Jurkat, Clone E6-1 (cell line): ENCODE measurements around the gene FRMD1.

Experiments used
- DNase-seq: peaks from one replicate; pipeline ENCODE4 v3.0.0-alpha.2; 2011; ENCODE audit warnings: low read depth, low spot score
- H3K4me3 ChIP-seq: 2 replicates; pipeline ENCODE4 v1.5.1; 2011; ENCODE audit warnings: mild to moderate bottlenecking, low read length, control low read depth, moderate library complexity

The FRMD1 gene

GRCh38 chr6:168037242-168037641, 41.8 kb downstream of the FRMD1 start:
- no peak overlapping the region for H3K4me3 ChIP-seq
- DNase-seq, result no peak

- H3K4me3 ChIP-seq, result no peak overlapping the region
- DNase-seq, result no peak
These were observed 43.1 kb downstream of the FRMD1 start for GRCh38 chr6:168035661-168036545.

GRCh38 chr6:168035098-168035660, 43.8 kb downstream of the FRMD1 start:
- no peak overlapping the region for H3K4me3 ChIP-seq
- DNase-seq, result no peak

- no peak overlapping the region for H3K4me3 ChIP-seq
- no peak for DNase-seq
These were observed 44.5 kb downstream of the FRMD1 start for GRCh38 chr6:168034537-168034936.

DNA sequence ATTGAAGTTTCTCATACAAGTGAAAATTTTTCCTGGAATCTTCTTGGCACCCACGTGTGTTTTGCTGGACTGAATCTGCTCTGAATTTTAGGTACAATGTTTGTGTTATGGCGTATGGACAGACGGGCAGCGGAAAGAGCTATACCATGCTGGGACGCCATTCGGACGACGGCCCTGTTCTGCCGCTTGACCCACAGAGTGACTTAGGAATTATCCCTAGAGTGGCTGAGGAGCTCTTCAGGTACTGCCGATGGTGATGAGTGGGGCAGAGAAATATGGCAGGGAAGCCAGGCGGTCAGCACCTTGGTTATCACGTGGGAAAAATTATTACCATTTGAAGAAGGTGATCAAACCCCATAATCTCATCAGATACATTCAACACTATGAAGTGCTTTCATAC, 45.2 kb downstream of the FRMD1 start:
- no peak for DNase-seq

DNA sequence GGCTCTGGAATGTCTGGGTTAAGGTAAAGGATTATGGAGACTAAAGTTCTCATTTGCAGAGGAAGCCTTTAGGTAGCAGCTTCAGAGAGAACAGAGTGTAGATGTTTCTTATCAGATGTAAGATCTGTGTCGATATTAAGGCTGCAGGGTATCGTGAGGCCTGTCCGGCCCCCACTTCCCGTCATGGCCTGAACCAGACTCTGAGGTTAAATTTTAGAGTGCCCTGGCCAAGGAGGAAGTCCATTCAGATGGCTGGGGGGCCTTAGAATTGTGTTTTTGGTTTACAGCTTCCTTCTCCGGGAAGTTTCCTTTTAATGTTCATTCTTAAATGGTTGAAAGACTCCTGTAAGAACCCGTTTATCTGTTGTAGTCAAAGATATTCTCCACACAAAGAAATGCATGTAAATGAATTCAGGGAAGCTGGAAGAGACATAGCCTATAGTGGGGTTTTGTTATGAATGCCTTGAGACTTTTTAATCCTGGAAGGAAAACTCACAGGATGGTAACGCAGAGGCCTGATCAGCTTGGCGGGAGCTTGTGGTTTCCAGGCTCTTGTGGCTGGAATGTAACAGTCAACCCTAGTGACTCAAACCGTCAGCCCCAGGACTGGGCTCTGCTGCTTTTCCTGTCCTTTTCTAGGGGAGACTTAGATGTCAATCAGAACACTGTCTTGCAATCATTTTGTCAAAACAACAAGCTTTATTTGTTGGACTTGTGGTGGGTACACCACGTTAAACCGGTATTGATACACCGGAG, 46.8 kb downstream of the FRMD1 start:
- H3K4me3 ChIP-seq, result no peak overlapping the region
- DNase-seq, result no peak

More for the DNA sequence above, 45.2 kb downstream of the FRMD1 start:
- no peak overlapping the region for H3K4me3 ChIP-seq

DNA sequence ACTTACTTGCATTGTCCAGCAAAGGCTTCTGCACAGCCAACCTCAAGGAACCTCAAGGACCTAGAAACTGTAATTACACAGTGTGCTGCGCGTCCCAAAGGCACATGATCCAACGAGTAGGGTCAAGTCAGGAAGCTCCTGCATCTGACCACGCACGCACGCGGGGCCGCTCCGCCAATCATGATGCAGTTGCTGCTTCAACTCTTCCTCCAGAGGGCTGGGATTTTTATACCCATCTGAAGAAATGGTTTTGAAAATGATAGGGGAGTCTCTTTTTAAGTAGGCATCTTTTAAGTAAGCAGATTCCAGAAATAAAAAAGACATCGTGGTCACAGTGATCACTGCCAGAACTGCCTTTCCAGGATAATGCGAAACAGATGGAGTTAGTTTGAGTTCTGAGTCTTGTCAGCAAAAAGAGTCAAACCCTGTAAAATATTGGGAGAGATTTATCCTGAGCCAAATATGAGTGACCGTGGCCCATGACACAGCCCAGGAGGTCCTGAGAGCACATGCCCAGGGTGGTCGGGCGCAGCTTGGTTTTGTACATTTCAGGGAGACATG, 47.5 kb downstream of the FRMD1 start:
- DNase-seq, result no peak

DNA sequence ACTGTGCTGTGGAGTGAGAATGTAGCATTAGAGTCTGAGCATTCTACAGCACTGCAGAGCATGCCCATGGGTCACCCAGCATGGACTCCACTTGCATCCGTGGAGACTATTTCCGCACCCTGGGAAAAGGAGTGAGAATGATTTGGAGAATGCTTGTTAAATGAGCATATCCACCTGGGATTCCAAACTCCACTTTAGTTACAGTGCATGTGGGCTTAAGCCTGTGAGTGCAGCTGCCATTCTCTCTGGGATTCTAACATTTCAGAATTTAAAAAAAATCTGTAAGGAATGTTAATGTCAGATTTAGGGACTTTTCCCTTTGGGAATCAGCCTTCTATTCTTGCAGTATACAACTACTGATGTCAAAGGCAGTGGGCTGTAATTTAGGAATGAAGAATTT, 48.1 kb downstream of the FRMD1 start:
- DNase-seq, result no peak
- no peak overlapping the region for H3K4me3 ChIP-seq

More for the DNA sequence above, 47.5 kb downstream of the FRMD1 start:
- no peak overlapping the region for H3K4me3 ChIP-seq

GRCh38 chr6:168030218-168030746, 48.7 kb downstream of the FRMD1 start:
- DNase-seq, result no peak
- H3K4me3 ChIP-seq, result no peak overlapping the region

GRCh38 chr6:168029459-168030217, 49.4 kb downstream of the FRMD1 start:
- no peak for DNase-seq
- no peak overlapping the region for H3K4me3 ChIP-seq

- no peak for DNase-seq
- no peak overlapping the region for H3K4me3 ChIP-seq
These were observed 50.8 kb downstream of the FRMD1 start for GRCh38 chr6:168028181-168028580.

DNA sequence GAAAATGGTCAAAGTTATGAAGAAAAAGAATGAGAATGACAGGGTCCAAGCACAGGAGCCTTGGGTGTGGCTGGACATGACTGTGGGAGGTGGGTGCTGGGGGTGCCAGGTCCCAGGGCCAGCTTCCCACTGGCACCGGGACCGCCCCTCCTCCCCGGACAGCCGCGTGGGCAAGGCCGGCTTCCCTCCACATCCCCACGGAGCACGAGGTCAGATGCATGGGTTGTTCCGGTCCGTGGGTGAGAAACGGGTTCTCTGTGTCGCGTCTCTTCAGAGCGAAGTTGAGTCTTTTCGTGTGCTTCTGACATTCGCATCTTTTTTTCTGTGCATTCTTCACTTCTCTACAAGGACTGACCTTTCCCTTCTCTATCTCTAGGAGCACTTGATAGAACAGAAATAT, 51.5 kb downstream of the FRMD1 start:
- no peak for DNase-seq
- H3K4me3 ChIP-seq, result no peak overlapping the region

DNA sequence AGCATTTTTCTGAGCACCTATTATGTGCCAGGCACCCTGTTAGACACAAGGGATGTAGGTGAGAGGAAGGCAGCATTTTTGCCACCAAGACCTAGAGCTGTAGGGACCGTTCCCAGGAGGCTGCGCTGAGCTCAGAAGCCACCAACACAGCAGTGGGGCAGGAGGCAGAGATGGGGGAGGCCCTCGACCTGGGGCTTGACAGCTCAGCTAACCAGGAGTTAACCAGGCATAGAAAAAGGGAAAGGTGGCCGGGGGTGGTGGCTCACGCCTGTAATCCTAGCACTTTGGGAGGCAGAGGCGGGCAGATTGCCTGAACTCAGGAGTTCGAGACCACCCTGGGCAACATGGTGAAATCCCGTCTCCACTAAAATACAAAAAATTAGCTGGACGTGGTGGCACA, 52.1 kb downstream of the FRMD1 start:
- DNase-seq, result no peak
- H3K4me3 ChIP-seq, result no peak overlapping the region

GRCh38 chr6:168025831-168026710, 52.9 kb downstream of the FRMD1 start:
- DNase-seq, result no peak
- H3K4me3 ChIP-seq, result no peak overlapping the region

- no peak overlapping the region for H3K4me3 ChIP-seq
- no peak for DNase-seq
These were observed 54.0 kb downstream of the FRMD1 start for GRCh38 chr6:168024951-168025510.

DNA sequence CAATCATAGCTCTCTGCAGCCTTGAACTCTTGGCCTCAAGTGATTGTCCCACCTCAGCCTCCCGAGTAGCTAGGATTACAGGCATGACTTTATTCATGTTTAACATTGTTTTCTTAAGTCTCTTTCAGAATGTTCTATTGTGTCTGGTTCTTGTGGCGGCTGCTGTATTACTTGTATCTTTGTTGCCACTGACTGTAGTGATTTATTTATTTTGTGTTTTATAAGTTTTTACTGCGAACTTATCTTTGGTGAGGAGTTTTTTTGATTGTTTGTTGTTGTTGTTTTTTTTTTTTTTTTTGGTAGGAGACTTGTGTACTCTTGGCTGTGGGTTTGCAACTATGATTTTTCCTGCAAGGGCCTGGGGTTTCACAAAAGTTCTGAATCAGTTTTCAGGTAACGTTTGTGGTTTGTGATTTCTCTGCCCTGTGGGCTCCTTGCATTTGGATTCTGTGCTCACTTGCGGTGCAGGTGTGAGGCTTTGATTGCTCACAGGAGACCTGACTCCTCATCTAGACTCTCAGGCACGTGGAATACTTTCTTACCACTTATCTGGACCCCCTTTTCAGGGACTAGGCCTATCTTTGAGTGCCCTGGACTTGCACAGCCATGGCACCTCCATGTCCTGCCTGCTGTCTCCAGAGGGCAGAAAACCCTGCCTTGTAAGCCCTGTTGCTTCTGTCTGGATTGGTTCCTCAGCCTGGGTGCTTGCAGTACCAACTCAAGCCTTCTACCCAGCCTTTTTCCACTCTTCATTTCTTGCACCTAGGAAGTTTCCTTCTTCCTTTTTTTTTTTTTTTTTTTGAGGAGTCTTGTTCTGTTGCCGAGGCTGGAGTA, 56.3 kb downstream of the FRMD1 start:
- H3K4me3 ChIP-seq, result no peak overlapping the region
- DNase-seq, result no peak

DNA sequence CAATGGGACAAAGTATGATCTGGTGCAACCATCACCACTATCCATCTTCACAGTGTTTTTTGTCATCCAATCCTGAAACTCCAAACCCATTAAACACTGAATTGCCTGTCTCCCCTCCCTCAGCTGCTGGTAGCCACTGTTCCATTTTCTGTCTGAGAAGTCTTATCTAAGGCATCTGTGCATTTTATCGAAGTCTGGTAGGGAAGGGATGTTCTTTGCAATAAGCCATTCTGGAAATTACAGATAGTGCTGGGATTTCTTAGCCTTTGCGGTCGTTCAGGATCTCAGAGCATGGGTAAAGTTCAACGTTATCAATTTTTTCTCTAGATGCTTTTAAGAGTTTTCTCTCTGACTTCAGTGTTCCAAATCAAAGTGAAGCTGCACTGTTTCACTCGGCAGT, 57.4 kb downstream of the FRMD1 start:
- no peak for DNase-seq
- H3K4me3 ChIP-seq, result no peak overlapping the region
